Ureter (tissue), 1 donor: ENCODE data around the gene TMEM132C. TPM values are rescaled to one million over a fixed set of nuclear protein-coding genes. Genes with fewer than 3 reads are reported as not detected.
"Not testable (repeated sequence)": the region's sequence is repeated elsewhere in the genome, so short reads cannot be mapped to it uniquely, and the experiment has no call there.

ENCODE experiments used
- DNase-seq: peaks from one replicate; pipeline ENCODE4 v3.0.0-alpha.2; 2020; ENCODE audit warnings: low spot score
- total RNA-seq: library from RNA; stranded (reverse); gene quantifications from one replicate; pipeline ENCODE4 v1.2.4, GENCODE V29; 2023
- donor health status: DM: yes; HTN: yes; CAD: no.

The TMEM132C gene
- total RNA-seq, 1 donor from 2014 or later, result 12.6 TPM

- DNase-seq, result no peak
These were observed 216.7 kb downstream of the TMEM132C start for GRCh38 chr12:128483526-128484255.

- not testable (repeated sequence) for DNase-seq
These were observed 230.4 kb downstream of the TMEM132C start for GRCh38 chr12:128497376-128497775.

GRCh38 chr12:128507470-128507869 is 240.5 kb downstream of the TMEM132C start:
- DNase-seq, result no peak

GRCh38 chr12:128509170-128509569 is 242.2 kb downstream of the TMEM132C start:
- no peak for DNase-seq

- DNase-seq, result no peak
These were observed 243.5 kb downstream of the TMEM132C start for GRCh38 chr12:128510511-128510910.

GRCh38 chr12:128513331-128513730 is 246.4 kb downstream of the TMEM132C start:
- no peak for DNase-seq

GRCh38 chr12:128513831-128514230 is 246.9 kb downstream of the TMEM132C start:
- no peak for DNase-seq

- DNase-seq, result no peak
These were observed 251.7 kb downstream of the TMEM132C start for GRCh38 chr12:128518644-128519043.

GRCh38 chr12:128519426-128519825 is 252.5 kb downstream of the TMEM132C start:
- DNase-seq, result no peak

GRCh38 chr12:128521981-128522380 is 255.0 kb downstream of the TMEM132C start:
- DNase-seq, result no peak

GRCh38 chr12:128524439-128524838 is 257.5 kb downstream of the TMEM132C start:
- no peak for DNase-seq

GRCh38 chr12:128531170-128531569 is 264.2 kb downstream of the TMEM132C start:
- no peak for DNase-seq

- no peak for DNase-seq
These were observed 267.9 kb downstream of the TMEM132C start for GRCh38 chr12:128534906-128535305.

GRCh38 chr12:128536810-128537209 is 269.8 kb downstream of the TMEM132C start:
- no peak for DNase-seq

- DNase-seq, result no peak
These were observed 270.7 kb downstream of the TMEM132C start for GRCh38 chr12:128537668-128538067.

- DNase-seq, result no peak
These were observed 275.9 kb downstream of the TMEM132C start for GRCh38 chr12:128542844-128543243.

GRCh38 chr12:128543460-128543859 is 276.5 kb downstream of the TMEM132C start:
- no peak for DNase-seq

- no peak for DNase-seq
These were observed 277.0 kb downstream of the TMEM132C start for GRCh38 chr12:128543971-128544370.

GRCh38 chr12:128548949-128549348 is 282.0 kb downstream of the TMEM132C start:
- no peak for DNase-seq

GRCh38 chr12:128549601-128550218 is 282.7 kb downstream of the TMEM132C start:
- DNase-seq, result no peak

- no peak for DNase-seq
These were observed 284.3 kb downstream of the TMEM132C start for GRCh38 chr12:128551266-128551665.

- DNase-seq, result no peak
These were observed 287.8 kb downstream of the TMEM132C start for GRCh38 chr12:128554546-128555304.

- DNase-seq, result no peak
These were observed 290.3 kb downstream of the TMEM132C start for GRCh38 chr12:128557231-128557630.
